IMR-90 (cell line): Measurements from ENCODE around the gene GTF3C4.

Experiments
- CTCF ChIP-seq: conservative IDR thresholded peaks from 2 replicates; pipeline ENCODE4 v1.5.1; 2012; ENCODE audit warnings: mild to moderate bottlenecking, low read depth, low read length, improper control_type of control experiment
- POLR2A ChIP-seq: IDR thresholded peaks from 2 replicates; pipeline ENCODE4 v1.6.1; 2012; ENCODE audit warnings: mild to moderate bottlenecking, low read depth, low read length
- RAD21 ChIP-seq: IDR thresholded peaks from 2 replicates; pipeline ENCODE4 v1.6.1; 2012; ENCODE audit warnings: low read length, improper control_type of control experiment
- SMC3 ChIP-seq: fragments of 150-350 bp; IDR thresholded peaks from 2 replicates; pipeline ENCODE4 v1.6.1; 2016; ENCODE audit warnings: low read depth, mild to moderate bottlenecking, antibody characterized with exemption, low read length, moderate library complexity
- TF ChIP-seq, protein P1 (sequence below): fragments of 150-350 bp; IDR thresholded peaks from 2 replicates; pipeline ENCODE4 v1.6.1; 2016; ENCODE audit warnings: low read depth, mild to moderate bottlenecking, low read length, moderate library complexity, borderline replicate concordance

- TF ChIP-seq CTCF (no peak), POLR2A (no peak), RAD21 (no peak), SMC3 (no peak)
- TF ChIP-seq, protein P1, sequence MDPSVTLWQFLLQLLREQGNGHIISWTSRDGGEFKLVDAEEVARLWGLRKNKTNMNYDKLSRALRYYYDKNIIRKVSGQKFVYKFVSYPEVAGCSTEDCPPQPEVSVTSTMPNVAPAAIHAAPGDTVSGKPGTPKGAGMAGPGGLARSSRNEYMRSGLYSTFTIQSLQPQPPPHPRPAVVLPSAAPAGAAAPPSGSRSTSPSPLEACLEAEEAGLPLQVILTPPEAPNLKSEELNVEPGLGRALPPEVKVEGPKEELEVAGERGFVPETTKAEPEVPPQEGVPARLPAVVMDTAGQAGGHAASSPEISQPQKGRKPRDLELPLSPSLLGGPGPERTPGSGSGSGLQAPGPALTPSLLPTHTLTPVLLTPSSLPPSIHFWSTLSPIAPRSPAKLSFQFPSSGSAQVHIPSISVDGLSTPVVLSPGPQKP: no peak
Observed at GRCh38 chr9:132647806-132648205, 22.5 kb upstream of the GTF3C4 start.
